C4-2B (cell line): ENCODE results near the gene SLC29A1.

Experiments
- ZFX ChIP-seq: fragments of 450-650 bp; IDR thresholded peaks from 2 replicates; pipeline ENCODE4 v1.6.1; 2017
- TF ChIP-seq, protein P1 (sequence below): fragments of 450-650 bp; conservative IDR thresholded peaks from 2 replicates; pipeline ENCODE4 v1.5.1; 2017; ENCODE audit warnings: mild to moderate bottlenecking

GRCh38 chr6:44248579-44248978 lies 25.2 kb downstream of the SLC29A1 start:
- TF ChIP-seq, protein P1, sequence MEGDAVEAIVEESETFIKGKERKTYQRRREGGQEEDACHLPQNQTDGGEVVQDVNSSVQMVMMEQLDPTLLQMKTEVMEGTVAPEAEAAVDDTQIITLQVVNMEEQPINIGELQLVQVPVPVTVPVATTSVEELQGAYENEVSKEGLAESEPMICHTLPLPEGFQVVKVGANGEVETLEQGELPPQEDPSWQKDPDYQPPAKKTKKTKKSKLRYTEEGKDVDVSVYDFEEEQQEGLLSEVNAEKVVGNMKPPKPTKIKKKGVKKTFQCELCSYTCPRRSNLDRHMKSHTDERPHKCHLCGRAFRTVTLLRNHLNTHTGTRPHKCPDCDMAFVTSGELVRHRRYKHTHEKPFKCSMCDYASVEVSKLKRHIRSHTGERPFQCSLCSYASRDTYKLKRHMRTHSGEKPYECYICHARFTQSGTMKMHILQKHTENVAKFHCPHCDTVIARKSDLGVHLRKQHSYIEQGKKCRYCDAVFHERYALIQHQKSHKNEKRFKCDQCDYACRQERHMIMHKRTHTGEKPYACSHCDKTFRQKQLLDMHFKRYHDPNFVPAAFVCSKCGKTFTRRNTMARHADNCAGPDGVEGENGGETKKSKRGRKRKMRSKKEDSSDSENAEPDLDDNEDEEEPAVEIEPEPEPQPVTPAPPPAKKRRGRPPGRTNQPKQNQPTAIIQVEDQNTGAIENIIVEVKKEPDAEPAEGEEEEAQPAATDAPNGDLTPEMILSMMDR: no peak
- TF ChIP-seq ZFX: no peak
